ENCODE measurements around the gene HDAC7. TPM values are rescaled to one million over a fixed set of nuclear protein-coding genes. Genes with fewer than 3 reads are reported as not detected.
A peak's percentile ranks its signal among the peaks of the same experiment; 100 is the strongest.

The HDAC7 gene
- total and polyA plus RNA-seq, 2 experiments from 2014 or later: 41.3 to 60.1 TPM

DNA sequence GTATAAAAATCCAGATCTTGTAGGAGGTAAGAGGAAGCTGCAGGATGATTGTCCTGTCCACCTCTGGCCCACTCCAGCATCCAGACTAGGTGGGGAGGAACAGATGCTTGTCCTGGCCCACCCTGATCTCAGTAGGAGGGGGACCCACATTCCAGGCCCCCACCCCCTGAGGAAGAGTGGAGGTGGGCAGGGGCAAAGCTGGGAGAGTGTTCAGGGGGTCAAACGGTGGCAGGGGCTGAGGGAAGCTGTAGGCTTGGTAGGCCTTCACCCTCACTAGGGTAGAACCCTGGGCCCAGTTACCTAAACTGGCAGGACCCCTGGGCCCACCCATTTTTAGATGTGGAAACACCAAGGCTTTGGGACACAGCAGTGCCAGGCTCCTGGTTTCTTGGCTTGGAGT lies 42.6 kb downstream of the HDAC7 start:
- Mint-ChIP-seq H3K27ac (peak overlapping the region; percentile 62; the same call in 1 of the 2 replicates), H3K36me3 (ENCODE audit: low read depth) (no peaks in the 10 kb centered on the region), H3K27me3 (ENCODE audit: insufficient read depth, low read depth, poor library complexity) (peaks cover 36% of the 10 kb centered on the region), H3K4me1 (peaks cover 51% of the 10 kb centered on the region), H3K9me3 (no peaks in the 10 kb centered on the region), H3K4me3 (no peak overlapping the region)
- Histone ChIP-seq H3K27me3 (ENCODE audit: insufficient read depth) (peaks cover 17% of the 10 kb centered on the region), H4K20me1 (replicated peaks; ENCODE audit: insufficient read depth) (peaks cover 2% of the 10 kb centered on the region), H3K27ac (ENCODE audit: low read depth) (no peak overlapping the region), H3K4me2 (no peak overlapping the region), H2AFZ (no peak overlapping the region), H3K79me2 (replicated peaks; ENCODE audit: insufficient read depth) (no peaks in the 10 kb centered on the region), H3K9me2 (ENCODE audit: insufficient read depth) (no peaks in the 10 kb centered on the region), H3K4me3 (no peak overlapping the region), H3K4me1 (ENCODE audit: insufficient read depth) (peaks cover 33% of the 10 kb centered on the region), H3F3A (replicated peaks; ENCODE audit: low read depth) (peaks cover 11% of the 10 kb centered on the region), H3K36me3 (ENCODE audit: insufficient read depth) (no peaks in the 10 kb centered on the region)
- TF ChIP-seq, protein P1, sequence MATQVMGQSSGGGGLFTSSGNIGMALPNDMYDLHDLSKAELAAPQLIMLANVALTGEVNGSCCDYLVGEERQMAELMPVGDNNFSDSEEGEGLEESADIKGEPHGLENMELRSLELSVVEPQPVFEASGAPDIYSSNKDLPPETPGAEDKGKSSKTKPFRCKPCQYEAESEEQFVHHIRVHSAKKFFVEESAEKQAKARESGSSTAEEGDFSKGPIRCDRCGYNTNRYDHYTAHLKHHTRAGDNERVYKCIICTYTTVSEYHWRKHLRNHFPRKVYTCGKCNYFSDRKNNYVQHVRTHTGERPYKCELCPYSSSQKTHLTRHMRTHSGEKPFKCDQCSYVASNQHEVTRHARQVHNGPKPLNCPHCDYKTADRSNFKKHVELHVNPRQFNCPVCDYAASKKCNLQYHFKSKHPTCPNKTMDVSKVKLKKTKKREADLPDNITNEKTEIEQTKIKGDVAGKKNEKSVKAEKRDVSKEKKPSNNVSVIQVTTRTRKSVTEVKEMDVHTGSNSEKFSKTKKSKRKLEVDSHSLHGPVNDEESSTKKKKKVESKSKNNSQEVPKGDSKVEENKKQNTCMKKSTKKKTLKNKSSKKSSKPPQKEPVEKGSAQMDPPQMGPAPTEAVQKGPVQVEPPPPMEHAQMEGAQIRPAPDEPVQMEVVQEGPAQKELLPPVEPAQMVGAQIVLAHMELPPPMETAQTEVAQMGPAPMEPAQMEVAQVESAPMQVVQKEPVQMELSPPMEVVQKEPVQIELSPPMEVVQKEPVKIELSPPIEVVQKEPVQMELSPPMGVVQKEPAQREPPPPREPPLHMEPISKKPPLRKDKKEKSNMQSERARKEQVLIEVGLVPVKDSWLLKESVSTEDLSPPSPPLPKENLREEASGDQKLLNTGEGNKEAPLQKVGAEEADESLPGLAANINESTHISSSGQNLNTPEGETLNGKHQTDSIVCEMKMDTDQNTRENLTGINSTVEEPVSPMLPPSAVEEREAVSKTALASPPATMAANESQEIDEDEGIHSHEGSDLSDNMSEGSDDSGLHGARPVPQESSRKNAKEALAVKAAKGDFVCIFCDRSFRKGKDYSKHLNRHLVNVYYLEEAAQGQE (IDR thresholded peaks at IDR 0.05; ENCODE audit: unreplicated experiment): no peak
- TF ChIP-seq, protein P2, sequence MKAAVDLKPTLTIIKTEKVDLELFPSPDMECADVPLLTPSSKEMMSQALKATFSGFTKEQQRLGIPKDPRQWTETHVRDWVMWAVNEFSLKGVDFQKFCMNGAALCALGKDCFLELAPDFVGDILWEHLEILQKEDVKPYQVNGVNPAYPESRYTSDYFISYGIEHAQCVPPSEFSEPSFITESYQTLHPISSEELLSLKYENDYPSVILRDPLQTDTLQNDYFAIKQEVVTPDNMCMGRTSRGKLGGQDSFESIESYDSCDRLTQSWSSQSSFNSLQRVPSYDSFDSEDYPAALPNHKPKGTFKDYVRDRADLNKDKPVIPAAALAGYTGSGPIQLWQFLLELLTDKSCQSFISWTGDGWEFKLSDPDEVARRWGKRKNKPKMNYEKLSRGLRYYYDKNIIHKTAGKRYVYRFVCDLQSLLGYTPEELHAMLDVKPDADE (IDR thresholded peaks at IDR 0.05): no peak
- TF ChIP-seq ZNF114 (CRISPR knock-in tag; IDR thresholded peaks at IDR 0.05) (no peak), STAT1 (IDR thresholded peaks at IDR 0.05; ENCODE audit: unreplicated experiment) (no peak), EZH2 (IDR thresholded peaks at IDR 0.05; ENCODE audit: low read depth, unreplicated experiment) (no peak), JUNB (IDR thresholded peaks at IDR 0.05; ENCODE audit: unreplicated experiment) (no peak), NANOG (IDR thresholded peaks at IDR 0.05; ENCODE audit: borderline replicate concordance) (no peak), POLR2AphosphoS5 (IDR thresholded peaks at IDR 0.05; ENCODE audit: low read depth) (no peak), ZNF331 (CRISPR knock-in tag; IDR thresholded peaks at IDR 0.05; ENCODE audit: low read depth) (no peak), EZH2phosphoT487 (IDR thresholded peaks at IDR 0.05; ENCODE audit: unreplicated experiment) (no peak), CREB1 (CRISPR knock-in tag; IDR thresholded peaks at IDR 0.05; ENCODE audit: low read depth) (no peak)
- TF ChIP-seq, protein P3, sequence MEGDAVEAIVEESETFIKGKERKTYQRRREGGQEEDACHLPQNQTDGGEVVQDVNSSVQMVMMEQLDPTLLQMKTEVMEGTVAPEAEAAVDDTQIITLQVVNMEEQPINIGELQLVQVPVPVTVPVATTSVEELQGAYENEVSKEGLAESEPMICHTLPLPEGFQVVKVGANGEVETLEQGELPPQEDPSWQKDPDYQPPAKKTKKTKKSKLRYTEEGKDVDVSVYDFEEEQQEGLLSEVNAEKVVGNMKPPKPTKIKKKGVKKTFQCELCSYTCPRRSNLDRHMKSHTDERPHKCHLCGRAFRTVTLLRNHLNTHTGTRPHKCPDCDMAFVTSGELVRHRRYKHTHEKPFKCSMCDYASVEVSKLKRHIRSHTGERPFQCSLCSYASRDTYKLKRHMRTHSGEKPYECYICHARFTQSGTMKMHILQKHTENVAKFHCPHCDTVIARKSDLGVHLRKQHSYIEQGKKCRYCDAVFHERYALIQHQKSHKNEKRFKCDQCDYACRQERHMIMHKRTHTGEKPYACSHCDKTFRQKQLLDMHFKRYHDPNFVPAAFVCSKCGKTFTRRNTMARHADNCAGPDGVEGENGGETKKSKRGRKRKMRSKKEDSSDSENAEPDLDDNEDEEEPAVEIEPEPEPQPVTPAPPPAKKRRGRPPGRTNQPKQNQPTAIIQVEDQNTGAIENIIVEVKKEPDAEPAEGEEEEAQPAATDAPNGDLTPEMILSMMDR (conservative IDR thresholded peaks at IDR 0.05; ENCODE audit: low read depth in 2 of 2): no peak
- TF ChIP-seq, protein P4, sequence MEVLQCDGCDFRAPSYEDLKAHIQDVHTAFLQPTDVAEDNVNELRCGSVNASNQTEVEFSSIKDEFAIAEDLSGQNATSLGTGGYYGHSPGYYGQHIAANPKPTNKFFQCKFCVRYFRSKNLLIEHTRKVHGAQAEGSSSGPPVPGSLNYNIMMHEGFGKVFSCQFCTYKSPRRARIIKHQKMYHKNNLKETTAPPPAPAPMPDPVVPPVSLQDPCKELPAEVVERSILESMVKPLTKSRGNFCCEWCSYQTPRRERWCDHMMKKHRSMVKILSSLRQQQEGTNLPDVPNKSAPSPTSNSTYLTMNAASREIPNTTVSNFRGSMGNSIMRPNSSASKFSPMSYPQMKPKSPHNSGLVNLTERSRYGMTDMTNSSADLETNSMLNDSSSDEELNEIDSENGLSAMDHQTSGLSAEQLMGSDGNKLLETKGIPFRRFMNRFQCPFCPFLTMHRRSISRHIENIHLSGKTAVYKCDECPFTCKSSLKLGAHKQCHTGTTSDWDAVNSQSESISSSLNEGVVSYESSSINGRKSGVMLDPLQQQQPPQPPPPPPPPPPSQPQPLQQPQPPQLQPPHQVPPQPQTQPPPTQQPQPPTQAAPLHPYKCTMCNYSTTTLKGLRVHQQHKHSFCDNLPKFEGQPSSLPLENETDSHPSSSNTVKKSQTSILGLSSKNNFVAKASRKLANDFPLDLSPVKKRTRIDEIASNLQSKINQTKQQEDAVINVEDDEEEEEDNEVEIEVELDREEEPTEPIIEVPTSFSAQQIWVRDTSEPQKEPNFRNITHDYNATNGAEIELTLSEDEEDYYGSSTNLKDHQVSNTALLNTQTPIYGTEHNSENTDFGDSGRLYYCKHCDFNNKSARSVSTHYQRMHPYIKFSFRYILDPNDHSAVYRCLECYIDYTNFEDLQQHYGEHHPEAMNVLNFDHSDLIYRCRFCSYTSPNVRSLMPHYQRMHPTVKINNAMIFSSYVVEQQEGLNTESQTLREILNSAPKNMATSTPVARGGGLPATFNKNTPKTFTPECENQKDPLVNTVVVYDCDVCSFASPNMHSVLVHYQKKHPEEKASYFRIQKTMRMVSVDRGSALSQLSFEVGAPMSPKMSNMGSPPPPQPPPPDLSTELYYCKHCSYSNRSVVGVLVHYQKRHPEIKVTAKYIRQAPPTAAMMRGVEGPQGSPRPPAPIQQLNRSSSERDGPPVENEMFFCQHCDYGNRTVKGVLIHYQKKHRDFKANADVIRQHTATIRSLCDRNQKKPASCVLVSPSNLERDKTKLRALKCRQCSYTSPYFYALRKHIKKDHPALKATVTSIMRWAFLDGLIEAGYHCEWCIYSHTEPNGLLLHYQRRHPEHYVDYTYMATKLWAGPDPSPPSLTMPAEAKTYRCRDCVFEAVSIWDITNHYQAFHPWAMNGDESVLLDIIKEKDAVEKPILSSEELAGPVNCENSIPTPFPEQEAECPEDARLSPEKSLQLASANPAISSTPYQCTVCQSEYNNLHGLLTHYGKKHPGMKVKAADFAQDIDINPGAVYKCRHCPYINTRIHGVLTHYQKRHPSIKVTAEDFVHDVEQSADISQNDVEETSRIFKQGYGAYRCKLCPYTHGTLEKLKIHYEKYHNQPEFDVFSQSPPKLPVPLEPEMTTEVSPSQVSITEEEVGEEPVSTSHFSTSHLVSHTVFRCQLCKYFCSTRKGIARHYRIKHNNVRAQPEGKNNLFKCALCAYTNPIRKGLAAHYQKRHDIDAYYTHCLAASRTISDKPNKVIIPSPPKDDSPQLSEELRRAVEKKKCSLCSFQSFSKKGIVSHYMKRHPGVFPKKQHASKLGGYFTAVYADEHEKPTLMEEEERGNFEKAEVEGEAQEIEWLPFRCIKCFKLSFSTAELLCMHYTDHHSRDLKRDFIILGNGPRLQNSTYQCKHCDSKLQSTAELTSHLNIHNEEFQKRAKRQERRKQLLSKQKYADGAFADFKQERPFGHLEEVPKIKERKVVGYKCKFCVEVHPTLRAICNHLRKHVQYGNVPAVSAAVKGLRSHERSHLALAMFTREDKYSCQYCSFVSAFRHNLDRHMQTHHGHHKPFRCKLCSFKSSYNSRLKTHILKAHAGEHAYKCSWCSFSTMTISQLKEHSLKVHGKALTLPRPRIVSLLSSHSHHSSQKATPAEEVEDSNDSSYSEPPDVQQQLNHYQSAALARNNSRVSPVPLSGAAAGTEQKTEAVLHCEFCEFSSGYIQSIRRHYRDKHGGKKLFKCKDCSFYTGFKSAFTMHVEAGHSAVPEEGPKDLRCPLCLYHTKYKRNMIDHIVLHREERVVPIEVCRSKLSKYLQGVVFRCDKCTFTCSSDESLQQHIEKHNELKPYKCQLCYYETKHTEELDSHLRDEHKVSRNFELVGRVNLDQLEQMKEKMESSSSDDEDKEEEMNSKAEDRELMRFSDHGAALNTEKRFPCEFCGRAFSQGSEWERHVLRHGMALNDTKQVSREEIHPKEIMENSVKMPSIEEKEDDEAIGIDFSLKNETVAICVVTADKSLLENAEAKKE (CRISPR knock-in tag; IDR thresholded peaks at IDR 0.05): no peak
- ATAC-seq (no peak), DNase-seq (ENCODE audit: low spot score) (no peak)

Measured in GM23338 (cell line).